Kidney epithelial cell (primary cell): Measurements from ENCODE around the gene TATDN2. TPM values are rescaled to one million over a fixed set of nuclear protein-coding genes. Genes with fewer than 3 reads are reported as not detected.

Experiments used
- DNase-seq: peaks from one replicate; pipeline ENCODE4 v3.0.0-alpha.2; 2010; ENCODE audit warnings: low read depth
- H3K27me3 ChIP-seq: 2 replicates; pipeline ENCODE4 v1.6.0; 2011; ENCODE audit warnings: low read length; ENCODE audit not compliant: control insufficient read depth, insufficient read depth
- H3K36me3 ChIP-seq: 2 replicates; pipeline ENCODE4 v1.5.1; 2011; ENCODE audit warnings: low read length; ENCODE audit not compliant: control insufficient read depth, insufficient read depth
- H3K4me3 ChIP-seq: 2 replicates; pipeline ENCODE4 v1.5.1; 2011; ENCODE audit warnings: low read depth, mild to moderate bottlenecking, control low read depth, low read length
- CTCF ChIP-seq: IDR thresholded peaks from 2 replicates; pipeline ENCODE4 v1.5.1; 2011; ENCODE audit warnings: mild to moderate bottlenecking, moderate library complexity, low read length, control low read depth, inconsistent platforms; ENCODE audit not compliant: insufficient read depth, poor library complexity, severe bottlenecking
- total RNA-seq: library from RNA; depleted of rRNA; stranded (reverse); fragments of >200 nt; gene quantifications from 2 replicates; pipeline ENCODE4 v1.2.3, GENCODE V29; 2015

Gene TATDN2
- 14.8 and 16.4 TPM in 2 replicates for total RNA-seq

- Histone ChIP-seq H3K36me3 (no peaks in the 10 kb centered on the region), H3K4me3 (peak within 1 kb of the TSS; percentile 62), H3K27me3 (no peaks in the 10 kb centered on the region)
- TF ChIP-seq CTCF: no peak
- peak; percentile 85 for DNase-seq
These were observed at the start of gene TATDN2 for GRCh38 chr3:10248184-10248983. TATDN2 (plus strand) TSS chr3:10248459; CDS start chr3:10249201, 742 bp downstream.

- Histone ChIP-seq H3K27me3 (no peaks in the 10 kb centered on the region), H3K36me3 (peaks cover 2% of the 10 kb centered on the region), H3K4me3 (no peak overlapping the region)
- peak; percentile 88 for DNase-seq
- no peak for TF ChIP-seq CTCF
These were observed 49.3 kb upstream of the TATDN2 start for GRCh38 chr3:10198761-10199649.

- Histone ChIP-seq H3K27me3 (no peaks in the 10 kb centered on the region), H3K36me3 (peaks cover 2% of the 10 kb centered on the region), H3K4me3 (no peak overlapping the region)
- no peak for TF ChIP-seq CTCF
- DNase-seq: no peak
These were observed 43.3 kb upstream of the TATDN2 start for GRCh38 chr3:10204921-10205320.

- Histone ChIP-seq H3K27me3 (no peaks in the 10 kb centered on the region), H3K4me3 (no peak overlapping the region), H3K36me3 (peaks cover 2% of the 10 kb centered on the region)
- peak; percentile 85 for DNase-seq
- no peak for TF ChIP-seq CTCF
These were observed 42.7 kb upstream of the TATDN2 start for GRCh38 chr3:10205451-10206165.

- TF ChIP-seq CTCF: no peak
- no peak for DNase-seq
- H3K27me3 ChIP-seq: no peaks in the 10 kb centered on the region
- H3K4me3 ChIP-seq: no peak overlapping the region
- H3K36me3 ChIP-seq: peaks cover 2% of the 10 kb centered on the region
These were observed 42.1 kb upstream of the TATDN2 start for GRCh38 chr3:10206166-10206511.
